NT2/D1 (cell line): ENCODE measurements around the gene SRPX2.

Source experiments
- YY1 ChIP-seq: IDR thresholded peaks from 2 replicates; pipeline ENCODE4 v1.6.1; 2011; ENCODE audit not compliant: insufficient read length, insufficient read depth
- ZNF274 ChIP-seq: IDR thresholded peaks from 2 replicates; pipeline ENCODE4 v1.6.1; 2011; ENCODE audit warnings: mild to moderate bottlenecking, low read depth, low read length

DNA sequence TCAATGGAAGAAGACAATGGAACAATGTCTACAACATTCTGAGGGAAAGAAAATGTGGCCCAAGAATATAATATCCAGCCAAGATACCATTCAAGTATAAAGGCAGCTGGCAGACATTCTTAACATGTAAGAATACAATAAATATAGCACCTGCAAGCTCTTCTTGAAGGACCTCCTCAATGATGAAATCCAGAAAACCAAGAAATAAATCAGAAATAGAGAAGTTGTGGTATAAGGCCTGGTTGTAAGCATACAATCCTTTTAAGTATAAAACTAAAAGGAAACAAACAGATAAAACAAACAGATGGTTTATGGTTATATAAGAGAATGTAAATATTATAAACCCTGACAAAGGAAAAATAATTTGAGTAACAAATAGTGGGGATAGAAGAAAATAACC is 54.6 kb downstream of the SRPX2 start:
- no peak for TF ChIP-seq ZNF274
- no peak for TF ChIP-seq YY1
